Measurements from ENCODE around the gene PSTPIP1. TPM values are rescaled to one million over a fixed set of nuclear protein-coding genes. Genes with fewer than 3 reads are reported as not detected.
A peak's percentile ranks its signal among the peaks of the same experiment; 100 is the strongest.

PSTPIP1 gene
- total and polyA plus RNA-seq, 2 of the 8 experiments (the other 6 are each of a cell fraction or from before 2014, with no cell fraction given) = 1.6 to 1.8 TPM

DNA sequence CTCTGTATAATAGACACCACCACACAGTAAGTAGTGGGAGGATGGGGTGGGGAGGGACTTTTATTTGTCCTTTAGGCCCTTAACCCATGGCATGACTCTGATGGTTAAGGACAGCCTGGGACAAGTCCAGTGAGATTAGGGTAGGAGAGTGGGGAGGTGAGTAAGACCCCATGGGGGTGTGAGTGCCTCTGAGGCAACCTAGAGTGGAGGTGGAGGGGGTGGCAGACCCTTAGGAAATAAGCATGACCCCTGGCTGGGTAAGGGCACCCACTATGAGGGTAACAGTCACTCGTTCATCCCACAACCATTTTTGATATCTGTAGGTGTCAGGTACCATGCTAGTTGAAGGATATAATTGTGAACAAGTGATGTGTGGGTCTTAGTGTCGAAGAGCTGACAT lies 21.0 kb upstream of the PSTPIP1 start:
- DNase-seq (ENCODE audit: low read depth in 1 of 2, low spot score in 2 of 2) = no peak

More for the DNA sequence above, 21.0 kb upstream of the PSTPIP1 start:
- ChIA-PET POLR2A (ENCODE audit: partially characterized antibody) (no interaction called here), CTCF (ENCODE audit: partially characterized antibody) (interaction anchor here (0.7 to 5.7 kb wide), 35 partner anchors 9 to 755 kb away, joined by 3 to 43 read pairs (median 5); partner anchors contain the start of gene PSTPIP1)
- Histone ChIP-seq H3K4me2 (ENCODE audit: insufficient read depth in 1 of 2, low read depth in 2 of 2, low read length in 2 of 2) (no peak overlapping the region), H3K56ac (replicated peaks; ENCODE audit: insufficient read length, low read depth, low read length) (no peak overlapping the region), H3K27ac (ENCODE audit: low read depth, low read length) (no peak overlapping the region), H3K4ac (replicated peaks; ENCODE audit: insufficient read length, low read depth, low read length) (no peak overlapping the region), H2BK120ac (replicated peaks; ENCODE audit: low read depth, low read length) (peak overlapping the region; percentile 38), H2BK5ac (ENCODE audit: low read depth, low read length) (no peak overlapping the region), H3K36me3 (ENCODE audit: control insufficient read depth in 2 of 4, insufficient read depth in 4 of 4, low read length in 3 of 4) (no peaks in the 10 kb centered on the region), H3K79me1 (ENCODE audit: low read depth, low read length) (no peaks in the 10 kb centered on the region), H2AFZ (ENCODE audit: low read length) (peak overlapping the region; percentile 98; the same call in 1 of the 2 replicates), H4K91ac (replicated peaks; ENCODE audit: insufficient read length, low read length) (no peak overlapping the region), H2BK12ac (ENCODE audit: low read depth, low read length) (peak overlapping the region; percentile 41; the same call in 1 of the 2 replicates), H4K20me1 (replicated peaks in 1 of 2; ENCODE audit: control insufficient read depth in 1 of 2, insufficient read depth in 2 of 2, low read length in 2 of 2) (peaks cover 0 to 2% of the 10 kb centered on the region in 2 experiments), H3K9ac (replicated peaks in 1 of 4; ENCODE audit: extremely low read depth in 1 of 4, low read depth in 3 of 4, low read length in 3 of 4) (no peak overlapping the region), H2AK5ac (ENCODE audit: low read depth, low read length) (no peak overlapping the region), H2BK20ac (ENCODE audit: low read length) (no peak overlapping the region), H4K5ac (ENCODE audit: insufficient read length, low read depth, low read length) (no peak overlapping the region), H3K18ac (ENCODE audit: extremely low read depth, low read length) (no peak overlapping the region), H3K23ac (ENCODE audit: insufficient read length) (no peak overlapping the region), H3K79me2 (ENCODE audit: control insufficient read depth in 1 of 2, insufficient read depth in 2 of 2, low read length in 2 of 2) (no peaks in the 10 kb centered on the region), H3K4me1 (replicated peaks in 1 of 4; ENCODE audit: control insufficient read depth in 3 of 4, insufficient read depth in 4 of 4, low read length in 3 of 4) (peaks cover 0 to 2% (median 0%) of the 10 kb centered on the region in 4 experiments; a peak in 3 of 7 replicates), H3K4me3 (ENCODE audit: extremely low read depth in 1 of 4, insufficient read depth in 2 of 4, low read depth in 3 of 4, low read length in 4 of 4) (no peak overlapping the region; a peak in 1 of 8 replicates), H3K9me3 (ENCODE audit: insufficient read depth in 2 of 2, low read depth in 1 of 2, low read length in 1 of 2) (peaks cover 0 to 2% of the 10 kb centered on the region in 2 experiments; a peak in 1 of 4 replicates), H2BK15ac (ENCODE audit: low read length) (no peak overlapping the region; the same call in 1 of the 2 replicates), H3K14ac (ENCODE audit: insufficient read length) (no peak overlapping the region), H4K8ac (ENCODE audit: extremely low read depth, insufficient read depth, low read length) (no peak overlapping the region), H3K27me3 (replicated peaks in 1 of 4; ENCODE audit: control insufficient read depth in 3 of 4, extremely low read depth in 1 of 4, insufficient read depth in 3 of 4, low read length in 3 of 4) (no peaks in the 10 kb centered on the region; a peak in 1 of 7 replicates), H3K23me2 (ENCODE audit: low read depth, low read length) (no peaks in the 10 kb centered on the region)
- no peak for FAIRE-seq
- no peak for TF ChIP-seq BCL11A (IDR thresholded peaks at IDR 0.05; ENCODE audit: low read depth in 2 of 2, low read length in 2 of 2)
- TF ChIP-seq NANOG (IDR thresholded peaks at IDR 0.05; ENCODE audit: insufficient read depth, low read depth, low read length, poor library complexity, severe bottlenecking) = no peak
- TF ChIP-seq KDM1A (IDR thresholded peaks at IDR 0.05; ENCODE audit: borderline replicate concordance, low read length) = no peak
- no peak for TF ChIP-seq HDAC6 (IDR thresholded peaks at IDR 0.05; ENCODE audit: low read depth, low read length)
- TF ChIP-seq SIX5 (IDR thresholded peaks at IDR 0.05; ENCODE audit: low read depth, low read length) = no peak
- WGBS, 2 experiments (ENCODE audit: extremely low coverage in 1 of 2, insufficient coverage in 1 of 2, insufficient read length in 1 of 2, insufficient replicate concordance in 2 of 2, low coverage in 1 of 2, low lambda C conversion rate in 2 of 2, missing lambda C conversion rate in 1 of 2) = 90% methylated on average over 2 of the region's 2 CpGs; no CpG with 5 or more reads in 1 of the 2 experiments
